Activated CD4-positive, alpha-beta T cell treated with anti-CD3 and anti-CD28 coated beads for 1 hour (primary cell): ENCODE data around the gene NKD1.

ENCODE experiments used
- DNase-seq: peaks from one replicate; pipeline ENCODE4 v3.0.0-alpha.2; 2020

NKD1 gene

DNA sequence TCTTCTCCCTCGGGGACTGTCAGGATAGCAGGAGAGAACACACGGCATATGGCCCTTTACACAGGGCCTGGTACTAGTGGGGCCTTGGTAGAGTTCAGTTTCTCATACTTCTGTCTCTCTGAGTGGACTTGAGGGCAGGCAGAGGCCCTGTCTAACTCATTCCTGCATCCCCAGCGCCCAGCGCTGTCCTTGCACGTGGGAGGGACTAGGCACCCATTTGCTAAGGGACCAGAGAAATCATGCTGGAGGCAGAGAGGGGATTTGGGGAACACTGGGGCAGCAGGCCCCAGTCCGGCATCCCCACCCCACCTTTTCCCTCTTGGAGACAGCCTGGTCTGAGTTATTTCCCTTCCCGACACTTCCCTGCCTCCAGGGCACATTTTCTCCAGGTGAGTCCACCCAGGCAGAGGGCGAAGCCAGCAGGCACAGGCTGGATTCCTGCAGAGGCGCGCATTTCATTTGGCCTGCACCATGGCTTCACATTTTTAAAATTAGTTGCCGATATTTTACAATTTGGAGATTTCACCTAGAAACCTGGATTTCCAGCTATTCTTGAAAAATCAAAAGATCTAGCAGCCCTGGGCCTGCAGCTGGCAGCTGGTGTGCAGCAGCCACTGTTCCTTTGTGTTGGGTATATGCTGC is 9.7 kb upstream of the NKD1 start:
- DNase-seq, result no peak

DNA sequence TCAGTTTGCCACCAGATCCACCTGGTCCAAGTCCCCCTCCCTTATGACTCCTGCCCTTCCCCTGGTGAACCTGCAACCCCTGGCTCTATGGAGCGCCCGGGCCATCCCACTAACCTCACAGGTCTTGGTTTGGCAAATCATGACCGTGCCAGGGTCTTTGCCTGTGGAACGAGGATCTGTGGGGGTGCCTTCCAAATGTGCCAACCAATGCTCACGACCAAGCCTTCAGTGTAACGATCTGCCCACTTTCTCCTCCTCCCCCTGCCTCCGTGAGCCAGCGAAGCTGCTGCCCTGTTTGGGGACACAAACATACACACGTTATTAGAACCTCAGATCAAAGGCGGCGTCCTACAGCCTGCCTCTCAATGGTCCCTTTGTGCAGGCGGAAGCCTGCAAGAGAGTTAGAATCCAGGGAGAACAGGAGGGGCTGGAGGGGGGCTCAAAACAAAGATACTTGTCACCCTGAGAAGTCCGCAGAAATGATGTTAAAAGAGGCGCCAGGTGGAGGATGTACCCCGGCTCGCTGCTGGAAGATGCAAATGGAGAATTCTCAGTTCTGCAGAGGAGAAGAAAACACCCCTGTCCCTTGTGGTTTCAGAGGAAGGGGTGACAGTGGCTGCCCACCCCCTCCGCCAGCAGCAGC is 9.0 kb upstream of the NKD1 start:
- no peak for DNase-seq

DNA sequence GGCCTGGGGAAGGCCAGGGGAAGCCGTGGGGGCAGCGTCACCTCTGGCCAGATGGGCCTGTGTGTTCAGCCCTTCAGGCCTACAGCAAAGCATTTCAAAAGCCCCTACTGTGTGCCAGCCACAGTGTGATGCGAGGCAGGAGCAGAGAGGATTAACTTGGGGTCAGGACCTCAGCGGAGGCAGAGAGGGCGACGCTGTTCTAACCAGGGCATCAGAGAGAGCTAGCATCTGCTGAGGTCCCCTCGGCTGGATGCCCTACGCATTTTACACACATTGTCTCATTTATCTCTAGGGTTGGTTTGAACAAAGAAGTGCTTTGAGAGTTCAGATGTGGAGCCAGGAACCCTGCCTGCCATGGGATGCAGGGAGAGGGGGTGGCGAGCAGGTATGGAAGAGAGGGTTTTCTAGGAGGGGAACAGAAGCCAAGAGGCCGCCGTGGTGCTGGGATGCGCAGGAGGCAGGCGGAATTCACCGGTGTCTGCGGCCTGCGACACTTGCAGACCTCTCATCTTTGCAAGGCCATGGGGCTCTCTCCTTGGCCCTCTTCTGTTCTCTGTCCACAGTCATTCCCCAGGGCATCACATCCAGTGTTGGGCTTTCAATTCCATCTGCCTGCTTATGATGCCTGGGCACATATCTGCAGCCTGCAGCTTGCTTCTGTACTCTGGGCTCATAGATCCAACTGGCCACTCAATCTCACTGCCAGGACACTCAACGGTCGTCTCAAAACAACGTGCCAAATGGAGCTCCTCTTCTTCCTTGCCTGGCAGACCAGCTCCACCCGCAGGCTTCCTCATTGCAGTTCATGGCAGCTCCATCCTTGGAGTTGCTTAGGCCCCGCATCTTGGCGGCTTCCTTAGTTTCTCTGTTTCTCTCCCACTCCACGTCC is 8.1 kb upstream of the NKD1 start:
- no peak for DNase-seq

GRCh38 chr16:50540711-50541007 is 7.5 kb upstream of the NKD1 start:
- no peak for DNase-seq

DNA sequence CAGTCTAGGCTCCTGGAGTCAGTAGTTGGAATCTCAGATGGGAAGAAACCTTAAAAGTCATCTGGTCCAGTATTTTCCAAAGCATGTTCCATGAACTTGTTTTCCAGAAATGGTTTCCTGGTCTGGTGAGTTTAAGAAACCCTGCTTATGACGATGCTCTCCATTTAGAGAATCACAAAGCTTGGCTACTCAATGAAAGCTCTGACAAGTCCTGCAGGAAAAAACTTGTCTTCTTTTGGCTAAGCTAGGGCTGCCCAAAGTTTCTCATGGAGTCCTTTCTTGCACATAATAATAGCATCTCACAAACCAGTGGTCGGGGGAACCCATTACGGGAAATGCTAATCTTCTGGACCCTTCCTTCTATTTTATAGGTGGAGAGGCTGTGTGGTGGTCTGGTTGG is 5.5 kb upstream of the NKD1 start:
- DNase-seq, result no peak

DNA sequence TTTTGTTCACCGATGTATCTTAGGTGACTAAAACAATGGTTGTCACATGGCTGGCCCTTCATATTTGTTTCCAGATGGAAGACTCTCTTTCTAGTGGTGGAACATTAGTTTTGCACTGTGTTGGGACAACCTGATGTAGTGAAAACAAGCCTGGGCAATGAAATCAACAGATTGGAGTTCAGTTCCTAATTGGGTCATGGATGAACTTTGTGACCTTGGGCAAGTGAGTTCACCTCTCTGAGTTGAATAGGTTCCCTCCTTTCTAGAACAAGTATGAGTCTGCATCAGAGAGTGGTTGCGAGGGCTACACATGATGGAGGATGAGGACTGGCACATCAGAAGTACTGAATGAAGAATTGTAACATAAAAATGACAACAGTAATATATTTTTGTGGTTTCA is 2.1 kb upstream of the NKD1 start:
- DNase-seq, result no peak

DNA sequence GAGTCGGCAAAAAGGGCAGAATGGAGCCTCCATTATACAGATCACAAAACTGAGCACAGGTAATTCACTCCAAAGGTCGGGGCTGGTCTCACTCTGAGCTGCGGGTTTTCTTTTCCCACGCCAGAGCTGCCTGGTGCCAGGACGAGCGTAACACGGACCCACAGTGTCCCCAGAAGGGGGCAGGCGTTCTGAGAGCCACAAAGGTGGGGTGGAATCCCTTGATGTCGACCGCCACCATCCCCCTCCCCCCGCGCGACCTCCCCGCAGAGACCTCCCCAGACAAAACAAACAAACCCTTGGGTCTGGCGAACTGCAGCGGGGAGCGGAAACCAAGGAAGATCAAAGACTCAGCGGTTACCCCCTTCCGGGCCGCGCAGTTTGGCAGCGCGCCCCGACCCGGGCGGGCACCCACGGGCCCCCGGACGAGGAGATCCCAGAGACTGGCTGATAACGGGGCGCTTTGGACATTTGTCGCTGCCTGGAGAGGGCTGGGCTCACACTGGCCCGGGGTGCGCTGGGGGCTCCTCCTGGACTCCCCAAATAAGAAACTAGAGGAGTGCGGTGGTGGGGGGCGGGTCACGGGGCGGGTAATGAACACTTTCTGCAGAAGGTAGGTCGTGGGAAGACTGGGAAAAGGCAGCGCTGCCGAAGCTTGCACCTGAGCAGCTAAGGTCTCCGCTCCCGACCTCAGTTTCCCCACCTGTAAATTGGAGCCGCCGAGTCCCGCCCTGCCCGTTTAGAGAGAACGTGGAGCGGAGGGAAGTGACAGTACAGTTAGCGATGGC is 664 bp upstream of the NKD1 start:
- peak; percentile 69 for DNase-seq

DNA sequence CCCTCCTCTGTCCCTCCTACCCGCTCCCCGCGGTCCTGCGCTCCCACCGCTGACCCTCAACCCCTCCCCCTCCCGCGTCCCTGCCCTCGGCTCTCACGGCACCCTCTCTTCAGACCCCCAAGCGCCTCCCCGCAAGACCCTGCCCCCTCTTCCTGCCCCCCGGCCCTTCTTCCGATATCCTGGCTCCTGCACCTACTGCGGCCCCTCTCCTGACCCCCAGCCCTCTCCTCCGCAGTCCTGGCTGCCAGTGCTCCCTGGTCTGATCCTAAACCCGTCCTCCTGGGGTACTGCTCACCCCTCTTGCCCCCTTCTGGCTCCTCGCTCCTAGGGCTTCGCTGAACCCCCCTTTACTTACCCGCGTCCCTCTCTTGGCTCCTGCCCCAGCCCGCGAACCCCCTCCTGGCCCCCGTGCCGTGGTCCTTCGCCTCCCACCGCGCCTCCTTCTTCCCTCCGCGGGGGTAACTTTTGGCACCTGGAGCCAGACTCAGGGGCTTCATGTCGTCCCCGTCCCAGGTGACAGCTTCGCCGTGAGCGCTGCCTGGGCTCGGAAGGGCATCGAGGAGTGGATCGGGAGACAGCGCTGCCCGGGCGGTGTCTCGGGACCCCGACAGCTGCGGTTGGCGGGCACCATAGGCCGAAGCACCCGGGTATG is 839 bp downstream of the NKD1 start:
- DNase-seq, result no peak

DNA sequence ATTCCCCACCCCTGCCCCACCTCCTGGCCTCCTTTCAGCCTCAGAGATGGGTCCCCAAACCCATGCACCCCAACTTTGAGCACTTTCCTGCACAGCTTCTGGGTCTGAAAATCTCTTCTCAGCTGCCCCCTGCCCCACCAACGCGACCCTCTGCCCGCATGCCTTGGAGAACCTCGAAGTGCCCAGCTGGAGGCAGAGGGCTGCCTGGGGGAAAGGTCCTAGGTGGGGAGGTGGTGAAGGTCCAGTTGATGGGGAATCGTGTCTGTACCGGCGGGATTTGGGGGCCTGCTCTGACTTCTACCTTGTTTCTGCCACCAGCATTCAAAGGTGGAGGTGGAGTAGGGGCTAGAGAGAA is 1.3 kb downstream of the NKD1 start:
- no peak for DNase-seq

- DNase-seq, result no peak
Measured at GRCh38 chr16:50550035-50550434, 1.8 kb downstream of the NKD1 start.

- no peak for DNase-seq
Measured at GRCh38 chr16:50550866-50551641, 2.9 kb downstream of the NKD1 start.

- DNase-seq, result no peak
Measured at GRCh38 chr16:50552476-50553101, 4.4 kb downstream of the NKD1 start.

- no peak for DNase-seq
Measured at GRCh38 chr16:50553182-50553710, 5.0 kb downstream of the NKD1 start.

GRCh38 chr16:50553731-50554360 is 5.7 kb downstream of the NKD1 start:
- DNase-seq, result no peak

GRCh38 chr16:50555269-50555875 is 7.2 kb downstream of the NKD1 start:
- DNase-seq, result no peak

DNA sequence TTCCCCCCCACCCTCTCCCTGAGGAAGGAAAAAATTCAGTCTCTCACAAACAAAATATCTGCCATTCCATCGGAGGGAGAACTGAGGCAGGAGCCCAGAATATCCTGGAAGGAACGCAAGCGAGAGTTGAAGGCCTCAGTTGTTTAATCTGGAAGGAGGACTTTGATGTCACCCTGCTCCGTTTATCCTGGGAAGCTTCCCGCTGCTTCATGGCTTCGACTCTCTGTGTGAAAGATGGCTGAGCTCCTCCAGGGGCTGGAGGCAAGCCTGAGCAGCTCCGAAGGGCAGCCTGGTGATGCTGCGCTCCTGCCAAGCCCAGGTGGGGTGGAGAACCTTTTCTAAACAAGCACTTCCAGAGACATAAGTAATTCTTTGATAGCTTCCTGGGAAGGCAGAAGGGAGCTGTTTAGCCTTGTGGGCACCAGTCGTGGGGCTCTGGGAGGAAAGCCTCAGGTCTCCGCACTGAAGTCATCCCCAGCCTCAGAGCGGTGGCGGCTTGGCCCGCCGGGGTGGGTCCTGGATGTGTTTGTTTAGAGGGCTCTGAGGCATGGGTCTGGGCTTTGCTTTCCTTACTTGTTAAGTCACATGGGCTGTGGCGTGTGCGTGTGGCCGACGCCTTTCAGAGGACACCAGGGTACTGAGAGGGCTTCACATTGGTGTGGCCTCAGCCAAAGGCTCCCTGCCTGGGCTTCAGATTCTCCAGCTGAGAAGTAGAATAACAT is 7.9 kb downstream of the NKD1 start:
- DNase-seq, result no peak

GRCh38 chr16:50557046-50557445 is 8.8 kb downstream of the NKD1 start:
- no peak for DNase-seq

GRCh38 chr16:50558913-50559312 is 10.7 kb downstream of the NKD1 start:
- no peak for DNase-seq

GRCh38 chr16:50559342-50559741 is 11.1 kb downstream of the NKD1 start:
- DNase-seq, result no peak
